Aorta (tissue), 5 donors: ENCODE measurements around the gene EIF4G2. TPM values are rescaled to one million over a fixed set of nuclear protein-coding genes. Genes with fewer than 3 reads are reported as not detected.
A peak's percentile ranks its signal among the peaks of the same experiment; 100 is the strongest.

Experiments
- ATAC-seq: fragments of 200-7000 bp; cut with Tn5 transposase; one replicate; pipeline ENCODE4 v1.9.1; 2022; ENCODE audit warnings: moderate library complexity; ENCODE audit not compliant: low FRiP score
- DNase-seq, 2 donors: peaks; one replicate each; pipeline ENCODE4 v3.0.0-alpha.2; 2020
- H3K27ac ChIP-seq, 2 donors: one replicate each; pipeline ENCODE4 v1.5.1; 2013; ENCODE audit warnings: low read length in 2 of 2, mild to moderate bottlenecking in 2 of 2, moderate library complexity in 2 of 2, control low read depth in 1 of 2, inconsistent platforms in 1 of 2, low read depth in 1 of 2
- H3K27me3 ChIP-seq, 2 donors: one replicate each; pipeline ENCODE4 v1.6.1; 2013; ENCODE audit warnings: control low read depth in 1 of 2, low read length in 1 of 2, mild to moderate bottlenecking in 1 of 2, moderate library complexity in 1 of 2; ENCODE audit not compliant: insufficient read depth in 2 of 2, control insufficient read depth in 1 of 2
- H3K36me3 ChIP-seq, 2 donors: one replicate each; pipeline ENCODE4 v1.6.1; 2013; ENCODE audit warnings: control low read depth in 1 of 2, low read length in 1 of 2, mild to moderate bottlenecking in 1 of 2; ENCODE audit not compliant: insufficient read depth in 2 of 2, control insufficient read depth in 1 of 2
- H3K4me1 ChIP-seq, 2 donors: one replicate each; pipeline ENCODE4 v1.6.1; 2013; ENCODE audit warnings: low read length in 2 of 2, control low read depth in 1 of 2, mild to moderate bottlenecking in 1 of 2, moderate library complexity in 1 of 2; ENCODE audit not compliant: insufficient read depth in 2 of 2, control insufficient read depth in 1 of 2
- H3K4me3 ChIP-seq, 2 donors: one replicate each; pipeline ENCODE4 v1.5.1; 2013; ENCODE audit warnings: low read length in 2 of 2, control low read depth in 1 of 2, mild to moderate bottlenecking in 1 of 2
- H3K9me3 ChIP-seq: one replicate; pipeline ENCODE4 v1.6.1; 2013; ENCODE audit warnings: mild to moderate bottlenecking, low read length; ENCODE audit not compliant: control insufficient read depth
- WGBS, 2 donors: extraction: QIAGEN DNeasy Blood & Tissue Kit; methylation state at CpG; one replicate each; pipeline ENCODE4 v1.1.7; 2013; 5-methylcytosine and 5-hydroxymethylcytosine counted together
- intact Hi-C, 2 donors: fragments of 100-400 bp; cut with DNase I; formaldehyde crosslinking; loops; one replicate each; pipeline versions ENCODE4 v1.14.2 to v1.15.0; 2022
- polyA plus RNA-seq, 2 donors: library from polyadenylated mRNA; stranded (reverse); fragments of 200-250 nt; gene quantifications; one replicate each; pipeline ENCODE4 v1.2.3, GENCODE V29; 2013
- total RNA-seq, 2 donors: library from RNA; stranded (reverse); fragmentation: NEBNext Ultra II Directional; extraction: Animal tissue kit (Norgen Biotek cat#: 25700); gene quantifications; one replicate each; pipeline ENCODE4 v1.2.1, GENCODE V29; 2021
- donor health status: healthy with polysubstance abuse.
- donor health status: Bipolar disorder and iron deficiency.
- donor health status: DM: no; HTN: no; CAD: no.
- donor health status: DM: no; HTN: no; CAD: no.
- donor health status: DM: yes; HTN: yes; CAD: no.

EIF4G2 gene
- total and polyA plus RNA-seq, 4 donors = 265 to 752 (median 442) TPM

- 86 to 90% methylated on average over 1 of the region's 1 CpG for whole genome bisulfite sequencing, 2 donors
- H3K4me3 ChIP-seq = no peak overlapping the region
- no peaks in the 10 kb centered on the region for H3K4me1 ChIP-seq
- peaks cover 5 to 7% of the 10 kb centered on the region in 2 donors for H3K36me3 ChIP-seq
- H3K27me3 ChIP-seq = no peaks in the 10 kb centered on the region
- no peaks in the 10 kb centered on the region for H3K9me3 ChIP-seq
- DNase-seq (no peak), ATAC-seq (no peak)
- intact Hi-C loops = no loop called here
- H3K27ac ChIP-seq = no peak overlapping the region
These were observed 49.8 kb downstream of the EIF4G2 start for GRCh38 chr11:10758957-10759356.

- no peaks in the 10 kb centered on the region for H3K9me3 ChIP-seq
- DNase-seq = no peak
- intact Hi-C loops = no loop called here
- H3K4me3 ChIP-seq = no peak overlapping the region
- H3K4me1 ChIP-seq = peaks cover 0 to 2% of the 10 kb centered on the region in 2 donors
- H3K27me3 ChIP-seq = no peaks in the 10 kb centered on the region
- WGBS, 2 donors = 86 to 89% methylated on average over 7 of the region's 7 CpGs
- peaks cover 0 to 2% of the 10 kb centered on the region in 2 donors for H3K36me3 ChIP-seq
- H3K27ac ChIP-seq = no peak overlapping the region
- ATAC-seq = no peak
These were observed 56.2 kb downstream of the EIF4G2 start for GRCh38 chr11:10752486-10752885.

GRCh38 chr11:10752061-10752460 is 56.7 kb downstream of the EIF4G2 start:
- no peak for ATAC-seq
- Histone ChIP-seq H3K4me1 (peaks cover 0 to 2% of the 10 kb centered on the region in 2 donors), H3K27me3 (no peaks in the 10 kb centered on the region), H3K4me3 (peak overlapping the region; percentile 84 to 90), H3K9me3 (no peaks in the 10 kb centered on the region), H3K27ac (no peak overlapping the region), H3K36me3 (no peaks in the 10 kb centered on the region)
- intact Hi-C loops = no loop called here
- 34 to 39% methylated on average over 2 of the region's 2 CpGs for WGBS, 2 donors
- no peak for DNase-seq

- Histone ChIP-seq H3K36me3 (no peaks in the 10 kb centered on the region), H3K4me3 (peak overlapping the region; percentile 84 to 90), H3K27me3 (no peaks in the 10 kb centered on the region), H3K4me1 (peaks cover 0 to 2% of the 10 kb centered on the region in 2 donors), H3K9me3 (no peaks in the 10 kb centered on the region), H3K27ac (peak overlapping the region in 1 of 2 donors; percentile 88)
- intact Hi-C loops = no loop called here
- DNase-seq (no peak), ATAC-seq (peak; percentile 35)
- WGBS, 2 donors = 0% methylated on average over 14 of the region's 14 CpGs
These were observed 57.2 kb downstream of the EIF4G2 start for GRCh38 chr11:10751581-10751940.

- H3K27ac ChIP-seq = peak within 1 kb of the TSS in 1 of 2 donors; percentile 88
- DNase-seq (peak; percentile 97 to 99), ATAC-seq (peak; percentile 97)
- WGBS, 2 donors = 0 to 1% methylated on average over 67 of the region's 67 CpGs
- intact Hi-C loops = no loop called here
- no peaks in the 10 kb centered on the region for H3K36me3 ChIP-seq
- peak within 1 kb of the TSS; percentile 84 to 90 for H3K4me3 ChIP-seq
- no peaks in the 10 kb centered on the region for H3K9me3 ChIP-seq
- no peaks in the 10 kb centered on the region for H3K27me3 ChIP-seq
- peaks cover 0 to 2% of the 10 kb centered on the region in 2 donors for H3K4me1 ChIP-seq
These were observed 57.7 kb downstream of the EIF4G2 start, which contains the start of gene CTR9 for GRCh38 chr11:10750838-10751580. TSS of gene CTR9 (plus strand) at chr11:10751246. CDS start at chr11:10751413, 167 bp downstream.

- Histone ChIP-seq H3K36me3 (no peaks in the 10 kb centered on the region), H3K9me3 (no peaks in the 10 kb centered on the region), H3K4me3 (no peak overlapping the region), H3K4me1 (peaks cover 0 to 2% of the 10 kb centered on the region in 2 donors), H3K27ac (no peak overlapping the region), H3K27me3 (no peaks in the 10 kb centered on the region)
- 38 to 46% methylated on average over 2 of the region's 2 CpGs for WGBS, 2 donors
- DNase-seq = no peak
- no peak for ATAC-seq
- intact Hi-C loops = no loop called here
These were observed 59.2 kb downstream of the EIF4G2 start for GRCh38 chr11:10749476-10749875.

GRCh38 chr11:10747733-10748132 is 61.0 kb downstream of the EIF4G2 start:
- Histone ChIP-seq H3K27ac (no peak overlapping the region), H3K27me3 (no peaks in the 10 kb centered on the region), H3K36me3 (no peaks in the 10 kb centered on the region), H3K4me1 (peaks cover 0 to 2% of the 10 kb centered on the region in 2 donors), H3K9me3 (no peaks in the 10 kb centered on the region), H3K4me3 (no peak overlapping the region)
- DNase-seq (no peak), ATAC-seq (no peak)
- intact Hi-C loops = no loop called here
